ENCODE measurements around the gene NCEH1.
A peak's percentile ranks its signal among the peaks of the same experiment; 100 is the strongest.

Gene NCEH1

DNA sequence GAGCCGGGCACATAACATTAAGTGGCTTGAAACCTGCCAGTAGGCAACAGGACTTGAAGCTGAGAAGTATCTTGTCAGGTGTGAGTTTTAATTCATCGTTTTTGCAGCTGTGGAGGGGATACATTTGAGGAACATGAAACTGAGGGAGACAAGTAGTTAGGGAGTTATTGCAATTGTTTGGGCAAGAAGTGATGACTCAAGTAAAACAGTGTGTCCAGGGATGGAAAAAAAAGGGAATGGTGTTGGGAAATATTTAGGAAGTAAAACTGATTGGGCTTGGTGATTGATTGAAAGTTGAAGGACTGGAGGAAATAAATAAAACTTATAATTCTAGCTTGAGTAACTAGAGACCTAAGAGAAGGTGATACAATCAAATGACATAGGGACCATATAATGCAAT, 85.5 kb downstream of the NCEH1 start:
- no peaks in the 10 kb centered on the region for H3K79me2 ChIP-seq (ENCODE audit: control insufficient read depth, low read length)
- H3K27ac ChIP-seq (ENCODE audit: low read depth, low read length): no peak overlapping the region

DNA sequence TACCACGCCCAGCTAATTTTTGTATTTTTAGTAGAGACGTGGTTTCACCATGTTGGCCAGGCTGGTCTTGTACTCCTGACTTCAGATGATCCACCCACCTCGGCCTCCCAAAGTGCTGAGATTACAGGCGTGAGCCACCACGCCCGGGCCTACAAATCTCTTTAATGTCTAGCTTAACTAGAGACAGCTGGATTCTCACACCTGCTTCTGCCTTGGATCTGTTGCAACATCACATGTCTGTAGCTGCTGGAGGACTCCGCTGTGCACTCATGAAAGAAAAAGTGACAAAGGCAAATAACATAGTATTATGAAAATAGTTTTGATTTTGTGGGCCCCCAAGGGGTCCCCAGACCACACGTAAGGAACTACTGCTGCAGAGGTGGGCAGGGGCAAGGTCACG, 85.9 kb downstream of the NCEH1 start:
- no peak overlapping the region for H3K4me2 ChIP-seq (ENCODE audit: low read length)
- no peak overlapping the region for H3K27ac ChIP-seq (ENCODE audit: low read depth, low read length)
- H3K4me1 ChIP-seq (ENCODE audit: control insufficient read depth, low read length): no peaks in the 10 kb centered on the region
- no peaks in the 10 kb centered on the region for H3K27me3 ChIP-seq (ENCODE audit: control insufficient read depth, low read length)
- no peak for TF ChIP-seq EZH2phosphoT487 (IDR thresholded peaks at IDR 0.05; ENCODE audit: borderline replicate concordance, low read length)
- TF ChIP-seq, protein P1, sequence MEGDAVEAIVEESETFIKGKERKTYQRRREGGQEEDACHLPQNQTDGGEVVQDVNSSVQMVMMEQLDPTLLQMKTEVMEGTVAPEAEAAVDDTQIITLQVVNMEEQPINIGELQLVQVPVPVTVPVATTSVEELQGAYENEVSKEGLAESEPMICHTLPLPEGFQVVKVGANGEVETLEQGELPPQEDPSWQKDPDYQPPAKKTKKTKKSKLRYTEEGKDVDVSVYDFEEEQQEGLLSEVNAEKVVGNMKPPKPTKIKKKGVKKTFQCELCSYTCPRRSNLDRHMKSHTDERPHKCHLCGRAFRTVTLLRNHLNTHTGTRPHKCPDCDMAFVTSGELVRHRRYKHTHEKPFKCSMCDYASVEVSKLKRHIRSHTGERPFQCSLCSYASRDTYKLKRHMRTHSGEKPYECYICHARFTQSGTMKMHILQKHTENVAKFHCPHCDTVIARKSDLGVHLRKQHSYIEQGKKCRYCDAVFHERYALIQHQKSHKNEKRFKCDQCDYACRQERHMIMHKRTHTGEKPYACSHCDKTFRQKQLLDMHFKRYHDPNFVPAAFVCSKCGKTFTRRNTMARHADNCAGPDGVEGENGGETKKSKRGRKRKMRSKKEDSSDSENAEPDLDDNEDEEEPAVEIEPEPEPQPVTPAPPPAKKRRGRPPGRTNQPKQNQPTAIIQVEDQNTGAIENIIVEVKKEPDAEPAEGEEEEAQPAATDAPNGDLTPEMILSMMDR (IDR thresholded peaks at IDR 0.05; ENCODE audit: low read depth, low read length, poor library complexity, severe bottlenecking): no peak
- no peaks in the 10 kb centered on the region for H3K9me3 ChIP-seq (ENCODE audit: control insufficient read depth, insufficient read depth, low read length)
- no peaks in the 10 kb centered on the region for H3K79me2 ChIP-seq (ENCODE audit: control insufficient read depth, low read length)
- no peaks in the 10 kb centered on the region for H3K9me2 ChIP-seq (replicated peaks; ENCODE audit: control insufficient read depth, low read length)
- no peaks in the 10 kb centered on the region for H3F3A ChIP-seq (ENCODE audit: control insufficient read depth, insufficient read depth)
- no peaks in the 10 kb centered on the region for H3K36me3 ChIP-seq (ENCODE audit: control insufficient read depth, low read length)
- H3K4me3 ChIP-seq (ENCODE audit: low read length): no peak overlapping the region
- H4K20me1 ChIP-seq (ENCODE audit: control insufficient read depth, insufficient read depth, low read depth, low read length): no peaks in the 10 kb centered on the region

More for the DNA sequence above, 85.5 kb downstream of the NCEH1 start:
- H3K36me3 ChIP-seq (ENCODE audit: control insufficient read depth, low read length): no peaks in the 10 kb centered on the region
- H4K20me1 ChIP-seq (ENCODE audit: control insufficient read depth, insufficient read depth, low read depth, low read length): no peaks in the 10 kb centered on the region
- TF ChIP-seq, protein P1 (IDR thresholded peaks at IDR 0.05; ENCODE audit: low read depth, low read length, poor library complexity, severe bottlenecking): no peak
- no peak for TF ChIP-seq EZH2phosphoT487 (IDR thresholded peaks at IDR 0.05; ENCODE audit: borderline replicate concordance, low read length)
- H3K4me1 ChIP-seq (ENCODE audit: control insufficient read depth, low read length): no peaks in the 10 kb centered on the region
- no peak overlapping the region for H3K4me3 ChIP-seq (ENCODE audit: low read length)
- no peaks in the 10 kb centered on the region for H3K27me3 ChIP-seq (ENCODE audit: control insufficient read depth, low read length)
- H3K9me2 ChIP-seq (replicated peaks; ENCODE audit: control insufficient read depth, low read length): no peaks in the 10 kb centered on the region
- no peak overlapping the region for H3K4me2 ChIP-seq (ENCODE audit: low read length)
- no peaks in the 10 kb centered on the region for H3K9me3 ChIP-seq (ENCODE audit: control insufficient read depth, insufficient read depth, low read length)
- no peaks in the 10 kb centered on the region for H3F3A ChIP-seq (ENCODE audit: control insufficient read depth, insufficient read depth)

DNA sequence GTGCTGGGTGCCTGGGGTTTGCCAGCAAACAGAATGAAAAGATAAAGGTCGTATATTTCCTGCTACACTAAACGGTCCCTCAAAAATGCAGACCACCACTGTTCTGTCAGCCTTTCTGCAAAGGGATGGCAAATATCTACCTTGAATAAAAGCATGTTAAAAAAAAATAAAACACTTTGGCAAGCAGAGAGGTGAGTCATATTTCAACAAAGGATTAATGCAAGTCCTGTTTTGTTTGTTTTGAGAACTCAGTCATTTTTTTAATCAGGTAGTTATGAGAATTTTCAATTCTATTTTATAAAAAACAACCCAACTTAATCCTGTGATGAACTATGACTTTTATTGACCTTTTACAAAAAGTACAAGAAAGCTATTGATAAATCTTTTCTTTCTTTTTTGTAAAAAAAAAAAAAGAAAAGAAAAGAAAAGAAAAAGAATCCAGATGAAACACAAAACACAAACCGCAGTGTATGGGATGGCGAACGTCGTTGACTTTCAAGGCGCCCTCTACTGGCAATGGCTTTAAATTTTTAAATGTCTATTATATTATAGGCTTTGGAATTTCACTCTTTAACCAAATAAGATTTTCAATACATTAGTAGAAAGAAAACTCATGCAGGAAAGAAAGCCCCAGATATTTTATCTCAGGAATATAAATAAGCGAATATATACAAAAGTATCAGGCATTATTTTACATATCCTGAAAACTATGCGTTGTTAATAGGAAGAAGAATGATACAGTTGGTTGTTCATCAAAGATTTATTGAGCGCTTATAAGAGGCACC, 87.8 kb downstream of the NCEH1 start:
- H3K9me2 ChIP-seq (replicated peaks; ENCODE audit: control insufficient read depth, low read length): no peaks in the 10 kb centered on the region
- H3F3A ChIP-seq (ENCODE audit: control insufficient read depth, insufficient read depth): no peaks in the 10 kb centered on the region
- H3K4me2 ChIP-seq (ENCODE audit: low read length): no peak overlapping the region
- TF ChIP-seq EZH2phosphoT487 (IDR thresholded peaks at IDR 0.05; ENCODE audit: borderline replicate concordance, low read length): no peak
- TF ChIP-seq, protein P1 (IDR thresholded peaks at IDR 0.05; ENCODE audit: low read depth, low read length, poor library complexity, severe bottlenecking): peak; percentile 34
- no peak overlapping the region for H3K4me3 ChIP-seq (ENCODE audit: low read length)
- no peaks in the 10 kb centered on the region for H3K4me1 ChIP-seq (ENCODE audit: control insufficient read depth, low read length)
- H3K36me3 ChIP-seq (ENCODE audit: control insufficient read depth, low read length): no peaks in the 10 kb centered on the region
- H4K20me1 ChIP-seq (ENCODE audit: control insufficient read depth, insufficient read depth, low read depth, low read length): no peaks in the 10 kb centered on the region
- no peaks in the 10 kb centered on the region for H3K9me3 ChIP-seq (ENCODE audit: control insufficient read depth, insufficient read depth, low read length)
- H3K27ac ChIP-seq (ENCODE audit: low read depth, low read length): no peak overlapping the region
- no peaks in the 10 kb centered on the region for H3K79me2 ChIP-seq (ENCODE audit: control insufficient read depth, low read length)
- no peaks in the 10 kb centered on the region for H3K27me3 ChIP-seq (ENCODE audit: control insufficient read depth, low read length)

All from DOHH2 (cell line).